Activated CD4-positive, alpha-beta T cell treated with anti-CD3 and anti-CD28 coated beads, Interleukin-2, amount 50 U/mL, for 16 hours (primary cell): Measurements from ENCODE around the gene TFAP2D.

Experiments
- DNase-seq: peaks from one replicate; pipeline ENCODE4 v3.0.0-alpha.2; 2020

Gene TFAP2D

DNA sequence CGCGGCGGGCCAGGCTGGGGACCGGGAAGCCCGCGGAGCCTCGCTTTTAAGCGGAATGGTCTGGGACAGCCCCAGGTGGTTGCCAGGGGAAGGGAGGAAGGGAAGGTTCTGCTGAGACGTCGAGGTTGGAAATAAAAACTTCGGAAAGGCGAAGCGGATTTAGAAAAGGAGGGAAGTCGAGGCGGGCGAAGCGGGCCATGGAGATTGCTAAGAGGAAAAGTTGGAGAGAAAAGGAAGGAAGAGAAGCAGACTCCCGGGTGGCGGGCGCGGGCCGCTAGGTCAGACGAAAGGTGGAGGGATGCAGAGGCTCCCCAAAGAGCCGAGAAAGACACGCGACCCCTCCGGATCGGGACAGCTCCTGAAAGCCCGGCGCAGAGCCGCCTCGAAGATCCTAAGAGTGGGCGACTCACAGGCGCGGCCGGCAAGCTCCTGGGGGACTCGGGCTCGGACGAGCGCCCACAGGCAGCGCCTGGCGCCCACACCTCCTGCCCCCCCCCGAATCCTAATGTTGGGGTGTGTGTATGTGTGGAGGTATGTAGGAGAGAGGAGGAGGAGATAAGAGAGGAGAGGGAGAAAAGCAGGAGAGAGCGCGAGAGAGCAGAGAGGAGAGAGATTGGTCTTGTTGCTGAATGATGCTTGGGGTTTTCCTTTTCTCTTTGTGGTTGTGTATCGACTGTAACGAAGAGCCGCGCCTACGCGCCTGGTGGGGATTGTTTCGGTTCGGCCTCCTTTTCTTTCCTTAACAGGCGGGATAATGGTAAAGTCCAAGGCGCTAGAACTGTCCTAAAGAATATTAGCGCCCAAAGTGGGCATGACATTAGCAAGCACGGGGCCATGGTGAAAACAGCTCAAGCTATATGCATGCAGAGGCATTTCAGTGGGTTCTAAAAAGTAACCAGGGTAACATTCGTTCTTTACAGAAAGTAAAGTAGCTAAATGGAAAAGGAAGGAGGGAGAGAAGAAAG is 106.9 kb downstream of the TFAP2D start:
- DNase-seq, result no peak

GRCh38 chr6:50820869-50821264 is 107.5 kb downstream of the TFAP2D start:
- no peak for DNase-seq

DNA sequence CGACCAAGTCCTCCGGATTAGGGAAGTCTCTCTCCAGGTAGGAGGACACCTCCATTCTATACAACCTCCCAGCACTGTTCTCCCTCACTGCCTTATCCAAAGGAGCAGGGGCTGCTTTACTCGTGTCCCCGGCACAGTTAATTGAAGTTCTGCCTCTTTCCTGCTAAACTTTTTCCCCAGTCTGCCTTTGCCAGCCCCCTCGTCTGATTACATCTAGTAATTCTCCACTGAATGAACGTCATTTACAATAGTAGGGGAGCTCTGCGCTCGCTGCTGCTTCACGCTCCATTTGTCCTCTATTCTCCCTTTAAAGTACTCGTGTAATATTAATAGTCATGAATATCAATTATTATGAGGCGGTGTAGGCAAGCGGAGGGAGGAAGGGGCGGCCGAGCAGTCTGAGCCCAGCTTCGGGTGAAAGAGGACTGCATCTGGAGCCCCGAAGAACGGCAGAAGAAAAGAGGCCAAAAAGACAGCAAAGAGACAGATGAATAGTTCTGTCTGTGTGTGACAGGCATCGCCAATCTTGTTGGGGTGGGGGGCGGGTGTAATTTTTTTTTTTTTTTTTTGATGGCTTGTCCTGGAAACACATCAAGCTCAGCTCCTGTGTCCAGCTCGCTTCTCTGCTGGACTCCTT is 108.2 kb downstream of the TFAP2D start:
- no peak for DNase-seq

- DNase-seq, result no peak
Observed at GRCh38 chr6:50822078-50822476, 108.8 kb downstream of the TFAP2D start.
